ENCODE results near the gene SLC35C1. TPM values are rescaled to one million over a fixed set of nuclear protein-coding genes. Genes with fewer than 3 reads are reported as not detected.

Gene SLC35C1
- total RNA-seq, 1 experiment from 2014 or later: 10.4 TPM

DNA sequence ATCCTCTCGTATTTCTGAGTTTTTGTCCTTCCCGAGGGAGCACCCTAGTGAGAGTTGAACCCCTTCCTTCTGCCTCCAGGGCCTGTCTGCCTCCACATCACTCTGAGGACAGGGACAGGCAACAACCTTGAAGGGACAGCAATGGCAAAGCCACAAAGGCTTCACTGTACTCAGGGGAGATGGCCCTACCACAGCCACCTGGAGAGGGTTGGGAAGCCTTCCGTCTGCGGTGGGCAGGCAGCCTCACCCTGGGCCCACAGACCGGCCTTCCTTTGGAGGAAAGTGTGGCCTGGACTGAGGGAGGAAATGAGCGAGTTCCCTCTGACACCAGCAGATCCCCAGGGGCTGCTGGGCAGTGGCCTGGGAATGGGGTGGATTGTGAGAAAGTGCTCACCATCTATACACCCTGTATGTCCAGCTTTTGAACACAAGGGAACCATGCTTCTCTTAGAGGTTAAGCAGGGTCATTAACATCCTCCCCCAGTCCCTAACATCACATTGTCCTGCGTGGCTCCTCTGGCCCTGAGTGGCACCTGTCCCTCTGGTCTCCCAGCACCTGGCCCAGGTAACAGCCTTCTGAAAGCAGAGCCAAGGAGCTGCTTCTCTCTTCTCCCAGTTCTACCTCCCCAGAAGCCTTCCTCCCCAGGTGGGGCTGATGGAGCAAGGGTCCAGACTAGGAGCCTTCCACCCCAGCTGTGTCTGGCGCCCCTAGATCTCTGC, 6.8 kb downstream of the SLC35C1 start:
- no peak for TF ChIP-seq FOXJ3 (CRISPR knock-in tag; IDR thresholded peaks at IDR 0.05; ENCODE audit: borderline replicate concordance)
- TF ChIP-seq, protein P1, sequence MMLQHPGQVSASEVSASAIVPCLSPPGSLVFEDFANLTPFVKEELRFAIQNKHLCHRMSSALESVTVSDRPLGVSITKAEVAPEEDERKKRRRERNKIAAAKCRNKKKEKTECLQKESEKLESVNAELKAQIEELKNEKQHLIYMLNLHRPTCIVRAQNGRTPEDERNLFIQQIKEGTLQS (CRISPR knock-in tag; conservative IDR thresholded peaks at IDR 0.05): no peak
- no peak for TF ChIP-seq ATF1 (CRISPR knock-in tag; IDR thresholded peaks at IDR 0.05)
- no peak for TF ChIP-seq ZNF232 (CRISPR knock-in tag; IDR thresholded peaks at IDR 0.05)
- TF ChIP-seq ZNF317 (CRISPR knock-in tag; IDR thresholded peaks at IDR 0.05; ENCODE audit: borderline replicate concordance, low read depth): no peak
- TF ChIP-seq TCF7 (CRISPR knock-in tag; IDR thresholded peaks at IDR 0.05; ENCODE audit: low read depth): no peak
- TF ChIP-seq GTF2I (CRISPR knock-in tag; conservative IDR thresholded peaks at IDR 0.05): no peak
- TF ChIP-seq MXD4 (CRISPR knock-in tag; IDR thresholded peaks at IDR 0.05; ENCODE audit: borderline replicate concordance): no peak
- TF ChIP-seq ZNF263 (CRISPR knock-in tag; IDR thresholded peaks at IDR 0.05; ENCODE audit: low read depth): no peak
- TF ChIP-seq, protein P2, sequence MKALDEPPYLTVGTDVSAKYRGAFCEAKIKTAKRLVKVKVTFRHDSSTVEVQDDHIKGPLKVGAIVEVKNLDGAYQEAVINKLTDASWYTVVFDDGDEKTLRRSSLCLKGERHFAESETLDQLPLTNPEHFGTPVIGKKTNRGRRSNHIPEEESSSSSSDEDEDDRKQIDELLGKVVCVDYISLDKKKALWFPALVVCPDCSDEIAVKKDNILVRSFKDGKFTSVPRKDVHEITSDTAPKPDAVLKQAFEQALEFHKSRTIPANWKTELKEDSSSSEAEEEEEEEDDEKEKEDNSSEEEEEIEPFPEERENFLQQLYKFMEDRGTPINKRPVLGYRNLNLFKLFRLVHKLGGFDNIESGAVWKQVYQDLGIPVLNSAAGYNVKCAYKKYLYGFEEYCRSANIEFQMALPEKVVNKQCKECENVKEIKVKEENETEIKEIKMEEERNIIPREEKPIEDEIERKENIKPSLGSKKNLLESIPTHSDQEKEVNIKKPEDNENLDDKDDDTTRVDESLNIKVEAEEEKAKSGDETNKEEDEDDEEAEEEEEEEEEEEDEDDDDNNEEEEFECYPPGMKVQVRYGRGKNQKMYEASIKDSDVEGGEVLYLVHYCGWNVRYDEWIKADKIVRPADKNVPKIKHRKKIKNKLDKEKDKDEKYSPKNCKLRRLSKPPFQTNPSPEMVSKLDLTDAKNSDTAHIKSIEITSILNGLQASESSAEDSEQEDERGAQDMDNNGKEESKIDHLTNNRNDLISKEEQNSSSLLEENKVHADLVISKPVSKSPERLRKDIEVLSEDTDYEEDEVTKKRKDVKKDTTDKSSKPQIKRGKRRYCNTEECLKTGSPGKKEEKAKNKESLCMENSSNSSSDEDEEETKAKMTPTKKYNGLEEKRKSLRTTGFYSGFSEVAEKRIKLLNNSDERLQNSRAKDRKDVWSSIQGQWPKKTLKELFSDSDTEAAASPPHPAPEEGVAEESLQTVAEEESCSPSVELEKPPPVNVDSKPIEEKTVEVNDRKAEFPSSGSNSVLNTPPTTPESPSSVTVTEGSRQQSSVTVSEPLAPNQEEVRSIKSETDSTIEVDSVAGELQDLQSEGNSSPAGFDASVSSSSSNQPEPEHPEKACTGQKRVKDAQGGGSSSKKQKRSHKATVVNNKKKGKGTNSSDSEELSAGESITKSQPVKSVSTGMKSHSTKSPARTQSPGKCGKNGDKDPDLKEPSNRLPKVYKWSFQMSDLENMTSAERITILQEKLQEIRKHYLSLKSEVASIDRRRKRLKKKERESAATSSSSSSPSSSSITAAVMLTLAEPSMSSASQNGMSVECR (CRISPR knock-in tag; IDR thresholded peaks at IDR 0.05; ENCODE audit: borderline replicate concordance): no peak
- no peak for TF ChIP-seq SOX15 (CRISPR knock-in tag; IDR thresholded peaks at IDR 0.05)
- TF ChIP-seq, protein P3, sequence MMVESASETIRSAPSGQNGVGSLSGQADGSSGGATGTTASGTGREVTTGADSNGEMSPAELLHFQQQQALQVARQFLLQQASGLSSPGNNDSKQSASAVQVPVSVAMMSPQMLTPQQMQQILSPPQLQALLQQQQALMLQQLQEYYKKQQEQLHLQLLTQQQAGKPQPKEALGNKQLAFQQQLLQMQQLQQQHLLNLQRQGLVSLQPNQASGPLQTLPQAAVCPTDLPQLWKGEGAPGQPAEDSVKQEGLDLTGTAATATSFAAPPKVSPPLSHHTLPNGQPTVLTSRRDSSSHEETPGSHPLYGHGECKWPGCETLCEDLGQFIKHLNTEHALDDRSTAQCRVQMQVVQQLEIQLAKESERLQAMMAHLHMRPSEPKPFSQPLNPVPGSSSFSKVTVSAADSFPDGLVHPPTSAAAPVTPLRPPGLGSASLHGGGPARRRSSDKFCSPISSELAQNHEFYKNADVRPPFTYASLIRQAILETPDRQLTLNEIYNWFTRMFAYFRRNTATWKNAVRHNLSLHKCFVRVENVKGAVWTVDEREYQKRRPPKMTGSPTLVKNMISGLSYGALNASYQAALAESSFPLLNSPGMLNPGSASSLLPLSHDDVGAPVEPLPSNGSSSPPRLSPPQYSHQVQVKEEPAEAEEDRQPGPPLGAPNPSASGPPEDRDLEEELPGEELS (CRISPR knock-in tag; IDR thresholded peaks at IDR 0.05): no peak
- TF ChIP-seq SMAD3 (CRISPR knock-in tag; IDR thresholded peaks at IDR 0.05; ENCODE audit: borderline replicate concordance): no peak
- TF ChIP-seq CREM (CRISPR knock-in tag; IDR thresholded peaks at IDR 0.05): no peak
- no peak for TF ChIP-seq ZNF121 (CRISPR knock-in tag; IDR thresholded peaks at IDR 0.05)
- TF ChIP-seq, protein P4, sequence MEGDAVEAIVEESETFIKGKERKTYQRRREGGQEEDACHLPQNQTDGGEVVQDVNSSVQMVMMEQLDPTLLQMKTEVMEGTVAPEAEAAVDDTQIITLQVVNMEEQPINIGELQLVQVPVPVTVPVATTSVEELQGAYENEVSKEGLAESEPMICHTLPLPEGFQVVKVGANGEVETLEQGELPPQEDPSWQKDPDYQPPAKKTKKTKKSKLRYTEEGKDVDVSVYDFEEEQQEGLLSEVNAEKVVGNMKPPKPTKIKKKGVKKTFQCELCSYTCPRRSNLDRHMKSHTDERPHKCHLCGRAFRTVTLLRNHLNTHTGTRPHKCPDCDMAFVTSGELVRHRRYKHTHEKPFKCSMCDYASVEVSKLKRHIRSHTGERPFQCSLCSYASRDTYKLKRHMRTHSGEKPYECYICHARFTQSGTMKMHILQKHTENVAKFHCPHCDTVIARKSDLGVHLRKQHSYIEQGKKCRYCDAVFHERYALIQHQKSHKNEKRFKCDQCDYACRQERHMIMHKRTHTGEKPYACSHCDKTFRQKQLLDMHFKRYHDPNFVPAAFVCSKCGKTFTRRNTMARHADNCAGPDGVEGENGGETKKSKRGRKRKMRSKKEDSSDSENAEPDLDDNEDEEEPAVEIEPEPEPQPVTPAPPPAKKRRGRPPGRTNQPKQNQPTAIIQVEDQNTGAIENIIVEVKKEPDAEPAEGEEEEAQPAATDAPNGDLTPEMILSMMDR (IDR thresholded peaks at IDR 0.05): no peak
- TF ChIP-seq, protein P5, sequence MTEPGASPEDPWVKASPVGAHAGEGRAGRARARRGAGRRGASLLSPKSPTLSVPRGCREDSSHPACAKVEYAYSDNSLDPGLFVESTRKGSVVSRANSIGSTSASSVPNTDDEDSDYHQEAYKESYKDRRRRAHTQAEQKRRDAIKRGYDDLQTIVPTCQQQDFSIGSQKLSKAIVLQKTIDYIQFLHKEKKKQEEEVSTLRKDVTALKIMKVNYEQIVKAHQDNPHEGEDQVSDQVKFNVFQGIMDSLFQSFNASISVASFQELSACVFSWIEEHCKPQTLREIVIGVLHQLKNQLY (CRISPR knock-in tag; IDR thresholded peaks at IDR 0.05): no peak
- TF ChIP-seq, protein P6, sequence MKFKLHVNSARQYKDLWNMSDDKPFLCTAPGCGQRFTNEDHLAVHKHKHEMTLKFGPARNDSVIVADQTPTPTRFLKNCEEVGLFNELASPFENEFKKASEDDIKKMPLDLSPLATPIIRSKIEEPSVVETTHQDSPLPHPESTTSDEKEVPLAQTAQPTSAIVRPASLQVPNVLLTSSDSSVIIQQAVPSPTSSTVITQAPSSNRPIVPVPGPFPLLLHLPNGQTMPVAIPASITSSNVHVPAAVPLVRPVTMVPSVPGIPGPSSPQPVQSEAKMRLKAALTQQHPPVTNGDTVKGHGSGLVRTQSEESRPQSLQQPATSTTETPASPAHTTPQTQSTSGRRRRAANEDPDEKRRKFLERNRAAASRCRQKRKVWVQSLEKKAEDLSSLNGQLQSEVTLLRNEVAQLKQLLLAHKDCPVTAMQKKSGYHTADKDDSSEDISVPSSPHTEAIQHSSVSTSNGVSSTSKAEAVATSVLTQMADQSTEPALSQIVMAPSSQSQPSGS (CRISPR knock-in tag; IDR thresholded peaks at IDR 0.05; ENCODE audit: borderline replicate concordance, low read depth): no peak
- H3K27me3 Mint-ChIP-seq (ENCODE audit: low read depth): peaks cover 4% of the 10 kb centered on the region
- DNase-seq (ENCODE audit: low spot score): no peak
- ChIA-PET POLR2A (interaction anchor here (1.0 kb wide), 1 partner anchor 35 kb away, joined by 3 read pairs; the partner anchor contains the start of gene CRY2), CTCF (interaction anchor here (0.7 to 2.9 kb wide), 3 partner anchors 31 to 157 kb away, joined by 4 to 10 read pairs (median 6); no protein-coding TSS in a partner anchor)
- H3K9me3 Mint-ChIP-seq: no peaks in the 10 kb centered on the region
- no peak for ATAC-seq
- no peak overlapping the region for H3K4me3 Mint-ChIP-seq
- peaks cover 22% of the 10 kb centered on the region for H3K4me1 Mint-ChIP-seq
- H3K27ac Mint-ChIP-seq: no peak overlapping the region
- H3K36me3 Mint-ChIP-seq: peaks cover 3% of the 10 kb centered on the region; the same call in 1 of the 2 replicates

Measured in WTC11 (cell line).